ENCODE results near the gene FAM168B.

The FAM168B gene

GRCh38 chr2:131055169-131056065, 37.8 kb downstream of the FAM168B start:
- DNase-seq: no peak

GRCh38 chr2:131054488-131054887, 38.8 kb downstream of the FAM168B start:
- no peak for DNase-seq

DNA sequence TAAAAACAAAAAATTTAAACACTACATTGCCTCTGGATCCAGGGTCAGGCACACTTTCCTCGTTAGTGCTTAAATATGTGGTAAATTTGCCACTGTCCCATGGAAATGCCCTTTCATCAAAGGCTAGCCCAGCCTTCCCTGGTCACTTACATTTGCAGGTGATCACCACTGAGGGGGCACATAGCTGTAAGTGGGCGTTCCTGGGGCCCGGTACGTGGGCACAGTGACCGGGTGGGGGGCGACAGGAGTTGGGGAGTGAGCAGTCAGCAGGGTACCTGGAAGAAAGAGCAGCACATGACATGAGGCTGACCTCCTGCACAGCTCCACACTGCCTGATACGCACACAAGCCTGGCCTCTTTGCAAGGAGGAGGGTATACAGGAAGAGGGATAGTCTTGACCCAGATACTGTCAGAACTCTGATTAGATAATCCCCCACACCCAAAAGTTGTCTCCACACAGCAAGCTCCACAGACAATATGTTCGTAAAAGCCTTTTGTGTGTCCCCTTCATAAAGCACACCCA, 40.5 kb downstream of the FAM168B start:
- DNase-seq: no peak

DNA sequence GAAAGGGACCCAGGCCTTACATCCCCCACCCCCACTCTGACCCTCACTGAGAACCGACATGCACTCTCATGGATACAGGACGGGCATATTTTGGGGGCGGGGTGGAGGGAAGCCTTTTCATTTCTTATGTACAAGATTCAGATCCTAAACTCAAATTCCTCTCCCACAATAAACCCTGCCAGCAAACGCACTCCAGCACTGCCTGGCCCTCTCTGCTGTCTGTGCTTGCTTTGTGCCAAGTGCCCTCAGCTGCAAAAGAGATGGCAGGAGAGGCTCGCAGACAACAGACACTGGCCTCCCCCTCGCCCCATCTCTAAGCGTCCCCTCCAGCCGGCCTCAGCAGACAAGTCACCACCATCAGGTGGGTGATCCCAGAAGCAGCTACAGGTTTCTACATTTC, 42.4 kb downstream of the FAM168B start:
- no peak for DNase-seq

GRCh38 chr2:131049150-131049718, 44.0 kb downstream of the FAM168B start:
- no peak for DNase-seq

DNA sequence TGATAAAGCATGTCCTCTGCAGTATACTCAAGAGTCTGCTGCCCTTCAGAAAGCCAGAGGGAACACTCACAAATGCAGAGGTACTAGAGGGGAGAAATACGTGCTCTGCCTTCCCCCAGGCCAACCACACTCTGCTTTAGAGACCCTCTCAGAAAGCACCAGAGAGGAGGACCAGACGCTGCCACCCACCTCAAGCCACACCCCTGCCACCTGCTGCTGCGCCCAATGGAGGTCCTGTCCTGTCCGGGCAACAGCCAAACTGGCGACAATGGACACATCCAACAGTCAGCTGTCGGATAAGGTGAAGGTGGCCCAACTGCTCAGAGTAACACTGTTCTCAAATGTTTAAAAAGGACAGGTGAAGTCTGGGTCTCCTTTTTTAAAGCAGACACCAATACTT, 44.6 kb downstream of the FAM168B start:
- no peak for DNase-seq

DNA sequence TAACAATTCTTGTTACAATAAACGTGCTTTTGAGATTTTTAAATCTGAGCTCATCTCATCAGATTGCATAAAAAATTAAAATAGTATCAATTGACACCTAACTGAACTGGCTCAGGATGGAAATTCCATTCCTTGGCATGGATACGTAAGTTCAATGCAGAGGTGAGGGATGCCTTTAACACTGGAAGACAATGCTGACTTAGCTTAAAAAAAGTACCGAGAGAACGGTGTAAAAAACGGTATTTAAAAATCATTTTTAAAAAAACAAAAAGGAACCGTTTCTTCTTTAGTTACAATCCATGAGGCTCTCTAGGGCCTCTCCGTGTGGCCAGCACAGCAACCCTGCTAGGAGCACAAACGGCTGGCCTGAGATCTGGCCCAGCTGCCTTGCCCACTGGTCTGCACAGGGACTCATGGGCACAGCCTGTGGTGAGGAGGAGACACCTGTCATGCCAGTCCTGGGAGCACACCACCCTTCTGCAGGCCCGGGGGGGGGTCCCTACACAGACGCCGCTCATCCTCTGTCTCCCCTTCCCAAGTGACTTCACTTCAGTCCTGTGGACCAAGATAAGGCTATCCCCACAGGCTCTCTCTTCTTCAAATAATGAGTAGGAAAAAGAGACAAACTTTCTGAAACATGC, 45.2 kb downstream of the FAM168B start:
- DNase-seq: no peak

- no peak for DNase-seq
Observed at GRCh38 chr2:131046918-131047652, 46.2 kb downstream of the FAM168B start.

- DNase-seq: no peak
Observed at GRCh38 chr2:131046028-131046917, 47.0 kb downstream of the FAM168B start.

- DNase-seq: no peak
Observed at GRCh38 chr2:131045286-131046027, 47.8 kb downstream of the FAM168B start.

DNA sequence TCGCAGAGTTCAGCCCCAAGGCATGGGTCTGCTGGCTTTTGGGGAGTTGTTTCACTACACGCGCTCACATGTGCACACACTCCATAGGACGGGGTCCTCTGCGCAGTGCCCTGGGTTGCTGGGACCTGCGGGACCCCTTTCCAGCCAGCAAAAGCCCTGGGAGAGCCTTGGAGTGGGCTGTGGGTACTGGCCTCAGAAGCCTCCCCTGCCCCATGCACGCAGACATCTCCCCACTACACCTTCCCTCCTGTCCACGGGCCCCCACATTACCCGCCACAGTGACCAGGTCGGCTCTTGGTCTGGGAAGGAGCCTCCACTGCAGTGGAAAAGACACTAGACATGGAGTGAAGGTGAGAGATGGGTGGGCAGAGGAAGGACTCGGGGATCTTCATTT, 48.5 kb downstream of the FAM168B start:
- DNase-seq: no peak

- no peak for DNase-seq
Observed at GRCh38 chr2:131044075-131044756, 49.0 kb downstream of the FAM168B start.

DNA sequence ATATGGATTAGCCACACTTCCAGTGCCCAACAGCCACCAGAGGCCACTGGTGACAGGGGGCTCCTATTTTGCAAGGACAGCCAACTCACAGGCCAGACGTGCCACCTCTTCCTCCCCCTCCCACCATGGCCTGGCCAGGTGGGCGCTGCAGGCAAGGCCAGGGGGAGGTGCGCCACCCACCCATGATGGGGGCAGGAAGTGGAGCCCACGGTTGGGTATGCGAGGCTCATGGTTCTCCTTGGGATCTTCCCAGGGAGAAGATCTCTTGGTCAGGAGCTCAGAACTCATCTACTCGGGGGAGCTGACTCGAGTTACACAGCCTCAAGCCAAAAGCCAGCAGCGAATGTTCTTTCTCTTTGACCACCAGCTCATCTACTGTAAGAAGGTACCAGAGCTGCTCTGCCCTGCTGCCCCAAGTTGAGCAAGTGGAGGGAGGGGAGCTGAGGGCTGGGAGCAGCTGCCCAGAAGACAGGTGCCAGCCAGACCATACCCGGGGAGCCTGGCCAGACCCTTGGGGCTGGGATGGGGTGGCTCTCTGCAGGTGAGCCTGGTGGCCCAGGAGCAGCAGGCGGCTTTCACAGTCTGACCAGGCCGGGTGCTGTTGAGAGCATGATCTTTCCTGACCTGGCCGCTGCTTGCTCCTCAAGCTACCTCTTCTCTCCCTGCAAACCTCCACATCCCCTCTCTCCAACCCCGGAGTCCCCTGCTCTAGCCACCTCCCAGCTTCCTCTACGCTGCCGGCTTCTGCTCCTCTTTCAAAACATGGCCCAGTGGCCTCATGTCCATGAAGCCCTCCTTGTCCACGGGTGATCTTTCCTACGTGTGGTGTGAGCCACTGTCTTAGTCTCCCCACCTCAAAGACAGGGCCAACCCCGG, 49.8 kb downstream of the FAM168B start:
- DNase-seq: no peak

GRCh38 chr2:131042148-131042775, 51.0 kb downstream of the FAM168B start:
- no peak for DNase-seq

DNA sequence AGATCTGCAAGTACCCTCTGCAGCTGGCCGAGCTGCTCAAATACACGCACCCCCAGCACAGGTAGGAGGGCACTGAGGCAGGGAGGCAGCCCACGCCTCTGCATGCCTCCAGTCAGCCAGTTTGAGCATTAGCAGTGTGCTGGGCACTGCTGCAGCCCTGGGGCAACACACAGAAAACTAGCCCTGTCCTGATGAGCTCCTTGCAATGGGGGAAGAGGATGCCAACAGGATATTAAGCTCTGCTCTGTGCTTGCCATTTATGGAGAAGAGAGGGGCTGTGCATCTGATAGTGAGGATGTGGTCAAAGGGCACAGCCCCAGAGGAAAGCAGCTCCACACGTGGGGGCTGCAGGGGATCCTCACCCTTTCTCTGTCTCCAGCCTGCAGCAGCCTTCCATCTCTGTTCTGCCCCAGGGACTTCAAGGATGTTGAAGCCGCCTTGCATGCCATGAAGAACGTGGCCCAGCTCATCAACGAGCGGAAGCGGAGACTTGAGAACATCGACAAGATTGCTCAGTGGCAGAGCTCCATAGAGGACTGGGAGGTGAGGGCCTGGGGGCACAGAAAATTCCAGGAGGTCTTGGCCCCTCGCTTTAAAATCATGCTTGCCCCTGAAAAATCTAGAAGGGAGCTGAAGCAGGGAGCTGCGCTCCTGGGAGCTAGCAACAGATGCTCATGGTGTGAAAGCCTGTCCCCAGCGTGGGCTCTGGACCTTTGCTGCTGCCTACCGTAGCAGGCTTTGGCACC, 51.7 kb downstream of the FAM168B start:
- DNase-seq: no peak

DNA sequence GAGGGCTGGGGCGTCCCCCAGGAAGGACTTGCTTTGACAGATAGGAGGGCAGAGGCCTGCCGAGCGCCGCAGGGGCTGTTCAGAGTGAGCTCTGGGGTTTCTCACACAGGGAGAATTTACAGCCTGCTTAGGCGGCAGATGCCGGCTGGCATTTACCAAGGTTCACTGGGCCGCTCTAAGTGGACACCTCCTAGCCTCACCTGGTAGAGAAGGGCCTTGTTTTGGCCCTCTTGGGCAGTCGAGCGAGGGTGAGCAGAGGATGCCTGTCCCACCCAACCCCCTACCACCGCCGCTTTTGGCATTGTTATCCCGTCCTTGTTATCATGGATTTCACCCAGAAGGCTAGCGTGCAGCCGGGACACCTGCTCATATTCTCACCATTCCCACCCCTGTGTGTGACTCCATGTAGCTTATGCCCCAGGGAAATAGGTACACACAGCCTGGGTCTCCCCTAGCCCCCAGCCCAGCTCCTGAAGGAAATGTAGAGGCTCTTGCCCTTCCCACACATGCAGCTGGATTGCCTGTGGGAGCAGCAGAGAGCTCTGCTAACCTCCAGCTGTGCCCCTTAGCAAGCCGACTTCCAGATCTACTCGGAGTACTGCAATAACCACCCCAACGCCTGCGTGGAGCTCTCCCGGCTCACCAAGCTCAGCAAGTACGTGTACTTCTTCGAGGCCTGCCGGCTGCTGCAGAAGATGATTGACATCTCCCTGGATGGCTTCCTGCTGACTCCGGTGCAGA, 52.4 kb downstream of the FAM168B start:
- no peak for DNase-seq

- no peak for DNase-seq
Observed at GRCh38 chr2:131039908-131040660, 53.2 kb downstream of the FAM168B start.

All from activated CD4-positive, alpha-beta T cell treated with anti-CD3 and anti-CD28 coated beads for 1 hour (primary cell).